Hypothalamus (tissue), 51 donors: ENCODE data around the gene NRARP.
"Not testable (repeated sequence)": the region's sequence is repeated elsewhere in the genome, so short reads cannot be mapped to it uniquely, and the experiment has no call there.

Experiments
- DNase-seq, 51 donors: peaks; one replicate each; lab custom pipeline; 2025; lab: John Stamatoyannopoulos, UW

Gene NRARP, protein sequence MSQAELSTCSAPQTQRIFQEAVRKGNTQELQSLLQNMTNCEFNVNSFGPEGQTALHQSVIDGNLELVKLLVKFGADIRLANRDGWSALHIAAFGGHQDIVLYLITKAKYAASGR

DNA sequence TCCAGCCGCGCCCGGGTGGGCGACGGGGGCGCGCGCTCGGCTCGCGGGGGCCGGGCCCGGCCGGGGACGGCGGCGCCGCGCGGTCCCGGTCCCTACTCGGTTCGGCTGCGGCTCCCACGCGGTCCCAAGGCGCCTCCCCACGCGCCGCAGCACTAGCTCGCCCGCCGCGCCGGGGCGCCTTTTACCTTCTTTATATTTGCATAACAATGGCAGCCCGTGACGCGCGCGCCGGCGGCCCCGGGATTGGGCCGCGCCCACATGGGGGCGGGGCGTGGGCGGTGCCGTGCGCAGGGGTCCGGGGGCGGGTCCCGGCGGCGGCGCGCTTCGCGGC is at the start of gene NRARP:
TSS of gene NRARP (minus strand) at position 154 of the 331 bp plus-strand sequence. CDS start 343 bp downstream, outside the sequence.
- DNase-seq = peak in 47 of 51 donors; percentile 33 to 93 (median 84)

DNA sequence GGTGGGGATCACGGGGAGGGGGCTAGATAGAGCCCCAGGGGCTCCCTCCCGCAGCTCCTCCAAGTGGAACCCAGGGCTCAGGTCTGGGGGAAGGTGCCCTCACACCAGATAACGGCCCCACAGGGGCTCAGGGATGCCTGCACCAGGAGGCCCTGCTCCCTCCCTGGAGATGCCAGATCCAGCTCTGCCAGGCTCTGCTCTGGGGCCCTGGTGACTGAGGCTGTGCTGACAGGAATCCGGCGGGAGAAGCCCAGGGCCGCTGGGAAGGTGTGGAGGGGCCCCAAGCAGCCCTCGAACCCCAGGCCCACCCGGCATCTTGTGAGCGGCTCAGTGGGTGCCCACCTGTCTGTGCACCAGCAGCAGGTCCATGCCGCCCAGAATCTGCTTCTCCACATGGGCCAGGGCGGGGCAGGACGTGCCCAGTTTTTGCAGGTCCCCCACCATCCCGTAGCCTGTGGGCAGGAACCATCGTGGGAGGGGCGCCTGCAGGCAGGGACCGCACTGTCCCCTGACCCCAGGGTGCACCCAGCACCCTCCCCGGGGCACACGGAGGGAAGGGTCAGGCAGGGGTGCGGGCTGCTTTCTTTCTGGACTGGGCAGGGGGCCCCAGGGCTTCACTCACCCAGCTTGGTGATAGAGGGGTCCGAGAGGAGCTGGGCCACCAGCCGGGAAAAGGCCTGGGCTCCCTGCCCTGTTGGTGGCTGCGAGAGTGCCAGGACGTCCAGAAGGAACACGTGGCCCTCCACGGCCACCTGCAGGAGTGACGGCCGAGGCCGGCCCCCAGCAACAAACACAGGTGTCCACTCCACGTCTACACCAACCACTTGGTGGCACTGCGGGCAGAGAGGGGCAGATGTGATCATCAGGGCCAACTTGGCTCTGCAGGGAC is 48.9 kb upstream of the NRARP start:
- DNase-seq = no peak

DNA sequence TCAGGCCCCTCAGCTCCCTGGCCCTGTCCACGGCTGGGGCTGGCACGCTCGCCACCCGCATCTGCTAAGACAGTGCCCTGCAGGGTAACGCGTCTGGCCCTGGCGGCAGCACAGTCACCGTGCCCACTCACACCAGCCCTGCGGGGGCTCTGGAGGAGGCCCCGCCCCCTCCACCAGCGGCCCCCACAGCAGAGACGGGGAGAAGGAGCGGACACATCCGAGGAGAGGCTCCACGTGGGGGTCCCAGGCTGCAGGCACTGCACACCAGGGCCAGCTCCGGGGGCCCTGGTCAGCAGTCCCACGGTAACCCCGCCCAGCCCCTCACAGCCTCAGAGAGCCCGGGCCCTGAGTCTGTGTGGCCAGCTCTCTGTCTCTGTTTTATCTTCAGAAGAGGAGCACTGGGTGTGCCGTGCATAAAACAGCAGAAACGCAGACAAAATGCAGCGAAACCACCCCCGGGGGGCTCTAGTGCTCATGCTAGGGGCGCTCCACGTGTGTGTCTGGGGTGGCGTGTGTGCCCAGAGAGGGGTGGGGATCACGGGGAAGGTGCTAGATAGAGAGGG is 47.5 kb upstream of the NRARP start:
- no peak for DNase-seq

DNA sequence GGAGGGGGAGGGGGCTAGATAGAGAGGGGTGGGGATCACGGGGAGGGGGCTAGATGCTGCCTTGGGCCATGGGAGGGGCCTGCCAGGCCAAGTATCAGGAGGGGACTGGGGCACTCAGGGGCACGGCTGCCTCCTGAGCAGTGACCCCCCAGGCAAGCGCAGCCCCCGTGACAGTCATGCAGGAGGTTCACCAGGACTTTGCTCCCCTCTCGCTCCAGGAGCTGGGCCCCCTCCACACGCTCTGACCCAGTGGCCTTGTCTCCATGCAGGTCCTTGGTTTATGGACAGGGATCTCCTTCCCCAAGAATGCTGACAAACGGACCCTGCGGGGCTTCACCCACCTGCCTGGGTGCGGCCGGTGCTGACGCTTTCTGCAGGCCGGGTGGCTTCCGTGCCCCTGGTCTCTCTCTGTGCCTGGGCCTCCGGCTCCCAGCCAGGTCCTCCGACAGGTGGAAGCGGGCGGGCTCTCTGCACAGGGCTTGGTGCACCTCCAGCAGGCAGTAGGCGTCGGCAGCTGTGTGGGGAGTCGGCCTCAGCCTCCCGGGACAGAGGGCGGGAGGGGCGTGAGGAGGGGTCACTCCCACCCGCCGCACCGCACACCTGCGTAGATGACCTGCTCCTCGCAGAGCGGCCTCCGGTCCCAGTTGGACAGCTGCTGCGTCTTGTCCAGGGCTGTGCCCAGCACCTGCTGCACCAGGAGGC is 46.8 kb upstream of the NRARP start:
- DNase-seq = no peak

DNA sequence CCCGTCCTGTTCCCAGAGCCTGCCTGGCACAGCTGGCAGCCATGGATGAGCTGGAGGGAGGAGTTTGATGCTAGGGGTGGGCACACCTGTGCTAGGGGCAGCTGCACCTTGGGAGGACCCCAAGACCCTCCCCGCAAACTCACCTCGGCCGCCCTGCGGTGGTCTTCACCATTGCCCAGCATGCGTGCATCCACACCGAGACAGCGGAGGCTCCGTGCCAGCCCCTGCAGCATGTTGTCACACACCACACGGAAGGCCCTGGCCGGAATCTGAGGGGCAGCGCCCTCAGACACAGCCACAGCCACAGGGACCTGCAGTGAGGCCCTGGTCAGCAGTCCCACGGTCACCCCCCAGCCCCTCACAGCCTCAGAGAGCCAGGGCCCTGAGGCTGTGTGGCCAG is 45.9 kb upstream of the NRARP start:
- no peak for DNase-seq

DNA sequence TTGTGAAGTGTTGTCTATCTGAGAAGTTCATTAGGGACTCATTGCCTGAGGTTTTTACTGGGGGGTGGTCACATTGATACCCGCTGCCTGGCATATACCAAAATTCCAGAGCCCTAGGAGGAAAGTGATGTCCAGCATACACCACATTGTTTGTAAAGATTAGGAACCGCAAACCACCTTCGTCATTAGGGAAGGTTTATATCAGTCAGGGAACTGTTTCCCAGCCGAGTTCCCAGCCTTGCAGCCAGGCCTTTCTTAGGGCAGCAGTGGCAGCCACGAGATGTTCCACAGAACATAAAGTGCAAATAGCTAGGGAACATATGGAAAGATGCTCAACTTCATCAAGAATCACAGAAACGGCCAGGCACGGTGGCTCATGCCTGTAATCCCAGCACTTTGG is 40.4 kb upstream of the NRARP start:
- no peak for DNase-seq

DNA sequence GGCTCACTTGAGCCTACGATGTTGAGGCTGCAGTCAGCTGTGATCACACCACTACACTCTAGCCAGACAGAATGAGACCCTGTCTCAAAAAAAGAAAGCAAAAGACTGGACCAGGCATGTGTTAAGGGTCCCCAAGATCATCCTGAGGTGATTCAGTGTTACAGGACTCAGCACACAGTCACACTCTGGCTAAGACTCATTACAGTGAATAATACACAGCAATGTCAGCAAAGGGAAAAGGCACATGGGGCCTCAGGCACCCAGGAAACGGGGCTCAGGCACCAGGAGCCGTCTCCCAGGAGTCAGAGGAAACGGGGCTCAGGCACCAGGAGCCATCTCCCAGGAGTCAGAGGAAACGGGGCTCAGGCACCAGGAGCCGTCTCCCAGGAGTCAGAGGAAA is 39.2 kb upstream of the NRARP start:
- no peak for DNase-seq

DNA sequence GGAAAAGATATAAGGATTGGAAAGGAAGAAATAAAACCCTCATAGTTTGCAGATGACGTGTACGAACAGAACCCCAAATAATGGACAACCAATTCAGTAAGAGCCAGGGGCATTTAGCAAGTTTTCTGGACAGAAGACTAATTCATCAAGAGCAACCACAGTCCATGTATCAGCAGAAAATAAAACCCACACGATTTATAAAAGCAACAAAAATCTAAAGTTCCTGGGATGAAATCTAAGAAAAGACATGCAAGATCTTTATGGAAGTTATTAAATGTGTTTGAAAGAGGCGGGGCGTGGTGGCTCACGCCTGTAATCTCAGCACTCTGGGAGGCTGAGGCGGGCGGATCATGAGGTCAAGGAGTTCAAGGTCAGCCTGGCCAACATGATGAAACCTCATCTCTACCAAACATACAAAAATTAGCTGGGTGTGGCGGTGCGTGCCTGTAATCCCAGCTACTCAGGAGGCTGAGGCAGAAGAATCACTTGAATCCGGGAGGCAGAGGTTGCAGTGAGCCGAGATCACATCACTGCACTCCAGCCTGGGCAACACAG is 37.9 kb upstream of the NRARP start:
- not testable (repeated sequence) for DNase-seq

DNA sequence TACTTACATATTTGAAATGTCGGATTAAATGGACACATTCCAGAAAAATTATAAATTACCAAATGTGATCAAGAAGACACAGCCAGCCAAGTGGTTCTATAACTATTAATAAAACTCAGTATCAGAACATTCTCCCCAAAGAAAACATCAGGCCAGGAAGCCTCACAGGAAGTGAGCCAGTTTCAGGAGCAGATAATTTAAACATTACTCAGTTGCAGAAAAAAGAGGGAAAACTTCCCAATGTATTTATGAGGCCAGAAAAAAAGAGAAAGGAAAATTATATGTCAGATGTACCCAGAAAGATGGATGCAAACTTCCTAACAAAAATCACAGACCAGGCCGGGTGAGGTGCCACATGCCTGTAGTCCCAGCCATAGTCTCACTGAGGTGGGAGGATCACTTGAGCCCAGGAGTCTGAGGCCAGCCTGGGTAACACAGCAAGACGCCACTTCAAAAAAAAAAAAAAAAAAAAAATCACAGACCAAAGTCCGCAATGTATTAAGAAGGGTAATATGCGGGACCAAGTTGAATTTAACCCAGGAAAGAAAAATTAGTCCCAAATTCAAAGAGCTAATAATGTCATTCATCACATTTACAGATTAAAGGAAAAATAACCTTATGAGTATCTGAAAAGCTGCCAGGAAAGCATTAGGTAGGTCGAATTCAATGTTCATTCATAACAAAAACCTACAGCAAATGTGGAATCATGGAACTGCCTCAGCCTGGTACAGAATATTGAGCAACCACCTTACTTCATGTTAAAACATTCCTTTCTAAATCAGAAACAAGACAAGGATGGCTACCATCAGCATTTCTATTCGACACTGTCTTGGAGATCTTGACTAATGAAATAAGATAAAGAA is 37.2 kb upstream of the NRARP start:
- no peak for DNase-seq

DNA sequence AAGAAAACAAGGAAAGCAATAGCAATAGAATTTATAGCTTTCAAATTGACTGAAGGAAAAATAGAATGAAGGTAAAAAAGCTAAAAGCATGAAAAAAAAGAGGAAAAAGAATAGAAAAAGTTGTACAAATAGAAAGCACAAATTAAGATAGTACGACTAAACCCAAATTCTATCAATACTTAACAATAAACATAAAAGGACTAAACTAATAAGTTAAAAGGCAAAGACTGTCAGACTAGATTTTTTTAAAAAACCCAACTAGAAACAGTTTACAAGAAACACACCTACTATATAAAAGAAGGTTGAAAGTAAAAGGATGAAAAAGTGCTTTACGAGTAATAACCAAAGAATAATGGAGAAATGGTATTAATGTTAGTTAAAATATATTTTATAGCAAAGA is 34.7 kb upstream of the NRARP start:
- DNase-seq = no peak

DNA sequence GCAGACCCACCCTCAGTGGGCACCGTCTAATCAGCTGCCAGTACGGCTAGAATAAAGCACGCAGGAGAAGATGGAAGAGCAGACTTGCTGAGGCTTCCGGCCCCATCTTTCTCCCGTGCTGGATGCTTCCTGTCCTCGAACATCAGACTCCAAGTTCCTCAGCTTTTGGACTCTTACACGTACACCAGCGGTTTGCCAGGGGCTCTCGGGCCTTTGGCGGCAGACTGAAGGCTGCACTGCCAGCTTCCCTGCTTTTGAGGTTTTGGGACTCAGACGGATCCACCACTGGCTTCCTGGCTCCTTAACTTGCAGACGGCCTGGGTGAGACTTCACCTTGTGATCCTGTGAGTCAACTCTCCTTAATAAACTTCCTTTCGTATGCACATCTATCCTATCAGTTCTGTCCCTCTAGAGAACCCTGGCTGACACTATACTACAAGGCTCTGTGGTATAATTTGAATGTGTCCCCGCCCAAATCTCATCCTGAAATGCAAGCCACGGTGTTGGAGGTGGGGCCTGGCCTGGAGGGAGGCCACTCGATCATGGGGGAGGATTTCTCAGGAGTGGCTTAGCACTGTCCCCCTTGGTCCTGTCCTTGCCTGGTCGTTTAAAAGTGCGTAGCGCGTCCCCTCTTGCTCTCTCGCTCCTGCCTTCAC is 31.1 kb upstream of the NRARP start:
- no peak for DNase-seq

DNA sequence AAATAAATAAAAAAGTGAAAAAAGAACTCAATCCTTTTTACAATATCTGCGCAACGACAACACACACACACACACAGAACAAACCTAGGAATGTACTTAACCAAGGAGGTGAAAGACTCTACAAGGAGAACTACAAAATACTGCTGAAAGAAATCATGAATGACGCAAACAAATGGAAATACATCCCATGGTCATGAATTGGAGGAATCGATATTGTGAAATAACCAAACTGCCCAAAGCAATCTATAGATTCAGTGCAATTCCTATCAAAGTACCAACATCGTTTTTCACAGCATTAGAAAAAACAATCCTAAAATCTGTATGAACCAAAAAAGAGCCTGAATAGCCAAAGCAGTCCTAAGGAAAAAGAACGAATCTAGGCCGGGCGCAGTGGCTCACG is 29.9 kb upstream of the NRARP start:
- no peak for DNase-seq

DNA sequence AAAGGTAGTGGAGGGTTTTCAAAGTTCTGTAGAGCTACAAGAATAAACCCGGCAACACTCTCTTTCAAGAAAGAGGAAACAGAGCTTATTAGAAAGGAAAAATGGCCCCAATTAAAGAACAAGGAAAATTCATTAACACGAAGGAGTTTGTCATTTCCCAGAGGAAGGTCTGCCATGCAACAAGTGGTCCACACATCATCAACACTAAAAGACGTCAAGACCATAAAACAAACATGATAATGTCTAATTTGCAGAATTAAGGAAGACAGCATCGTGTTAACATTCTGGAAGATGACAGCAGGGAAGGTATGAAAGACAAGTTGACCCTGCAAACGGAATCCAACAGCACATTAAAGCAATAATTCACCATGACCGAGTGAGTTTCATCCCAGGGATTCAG is 28.6 kb upstream of the NRARP start:
- DNase-seq = no peak

DNA sequence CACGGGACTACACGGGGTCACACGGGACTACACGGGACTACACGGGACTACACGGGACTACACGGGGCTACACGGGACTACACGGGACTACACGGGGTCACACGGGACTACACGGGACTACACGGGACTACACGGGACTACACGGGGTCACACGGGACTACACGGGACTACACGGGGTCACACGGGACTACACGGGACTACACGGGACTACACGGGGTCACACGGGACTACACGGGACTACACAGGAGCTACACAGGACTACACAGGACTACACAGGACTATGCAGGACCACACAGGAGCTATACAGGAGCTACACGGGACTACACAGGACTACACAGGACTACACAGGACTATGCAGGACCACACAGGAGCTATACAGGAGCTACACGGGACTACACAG is 27.5 kb upstream of the NRARP start:
- DNase-seq = not testable (repeated sequence)

DNA sequence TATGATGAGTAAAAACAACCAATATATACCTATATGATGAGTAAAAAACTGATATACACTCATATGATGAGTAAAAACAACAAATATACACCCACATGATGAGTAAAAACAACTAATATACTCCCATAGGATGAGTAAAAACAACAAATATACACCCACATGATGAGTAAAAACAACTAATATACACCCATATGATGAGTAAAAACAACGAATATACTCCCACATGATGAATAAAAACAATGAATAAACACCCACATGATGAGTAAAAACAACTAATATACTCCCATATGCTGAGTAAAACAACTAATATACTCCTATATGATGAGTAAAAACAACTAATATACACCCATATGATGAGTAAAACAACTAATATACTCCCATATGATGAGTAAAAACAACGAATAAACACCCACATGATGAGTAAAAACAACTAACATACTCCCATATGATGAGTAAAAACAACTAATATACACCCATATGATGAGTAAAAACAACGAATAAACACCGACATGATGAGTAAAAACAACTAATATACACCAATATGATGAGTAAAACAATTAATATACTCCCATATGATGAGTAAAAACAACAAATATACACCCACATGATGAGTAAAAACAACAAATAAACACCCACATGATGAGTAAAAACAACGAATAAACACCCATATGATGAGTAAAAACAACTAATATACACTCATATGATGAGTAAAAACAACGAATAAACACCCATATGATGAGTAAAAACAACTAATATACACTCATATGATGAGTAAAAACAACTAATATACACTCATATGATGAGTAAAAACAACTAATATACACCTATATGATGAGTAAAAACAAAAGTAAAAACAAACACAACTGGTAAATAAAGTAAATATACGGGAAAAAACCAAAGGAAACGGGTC is 25.8 kb upstream of the NRARP start:
- not testable (repeated sequence) for DNase-seq

DNA sequence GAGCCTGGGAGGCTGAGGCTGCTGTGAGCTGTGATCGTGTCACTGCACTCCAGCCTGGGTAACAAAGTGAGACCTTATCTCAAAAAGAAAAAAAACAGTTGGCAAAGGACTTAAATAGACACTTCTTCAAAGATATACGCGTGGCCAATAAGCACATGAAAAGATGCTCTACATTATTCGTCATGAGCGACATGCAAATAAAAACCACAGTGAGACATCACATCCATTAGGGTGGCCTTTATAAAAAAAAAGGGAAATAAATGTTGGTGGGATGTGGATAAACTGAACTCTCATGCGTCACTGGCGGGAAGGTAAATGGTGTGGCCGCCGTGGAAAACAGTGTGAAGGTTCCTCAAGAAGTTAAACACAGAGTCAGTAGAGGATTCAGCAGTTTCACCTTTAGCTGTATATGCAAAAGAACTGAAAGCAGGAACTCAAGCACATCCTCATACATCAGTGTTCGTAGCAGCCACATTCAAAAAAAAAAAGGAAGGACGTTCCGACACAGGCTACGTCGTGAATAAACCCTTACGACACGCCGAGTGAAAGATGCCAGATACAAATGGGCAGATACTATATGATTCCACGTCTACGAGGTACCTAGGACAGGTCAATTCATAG is 24.5 kb upstream of the NRARP start:
- no peak for DNase-seq

DNA sequence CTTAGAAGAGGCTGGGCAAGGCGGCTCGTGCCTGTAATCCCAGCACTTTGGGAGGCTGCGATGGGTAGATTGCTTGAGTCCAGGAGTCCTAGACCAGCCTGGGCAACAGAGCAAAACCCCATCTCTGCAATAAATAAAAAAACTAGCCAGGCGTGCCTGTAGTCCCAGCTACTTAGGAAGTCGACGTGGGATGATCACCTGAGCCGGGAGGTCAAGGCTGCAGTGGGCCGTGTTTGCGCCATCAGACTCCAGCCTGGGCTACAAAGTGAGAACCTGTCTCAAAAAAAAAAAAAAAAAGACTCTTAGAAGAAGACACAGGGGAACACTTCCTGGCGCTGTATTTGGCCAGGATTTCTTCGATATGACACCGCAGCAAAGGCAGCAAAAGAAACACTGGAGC is 23.7 kb upstream of the NRARP start:
- DNase-seq = no peak

DNA sequence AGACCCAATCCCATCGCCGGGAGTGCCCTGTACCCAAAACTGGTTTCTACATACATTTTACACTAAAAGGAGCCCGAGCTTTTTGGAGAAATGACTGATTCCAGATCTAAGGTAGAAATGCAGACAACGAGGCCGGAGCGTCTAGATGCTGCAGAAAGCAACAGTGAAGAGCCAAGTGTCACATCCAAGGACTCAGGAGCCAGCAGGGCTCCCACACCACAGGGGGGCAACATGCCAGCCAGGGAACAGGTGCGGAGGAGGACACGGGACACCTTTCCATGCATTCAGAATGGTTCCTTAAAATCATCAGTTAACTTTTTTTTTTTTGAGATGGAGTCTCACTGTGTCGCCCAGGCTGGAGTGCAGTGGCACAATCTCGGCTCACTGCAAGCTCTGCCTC is 23.1 kb upstream of the NRARP start:
- DNase-seq = no peak
